MM.1S (cell line): ENCODE data around the gene HMG20A.

Source experiments
- CTCF ChIP-seq: fragments of 300-600 bp; sonication (generic); IDR thresholded peaks from 2 replicates; pipeline ENCODE4 v1.5.1; 2016; ENCODE audit warnings: antibody characterized with exemption, low read length, mixed read lengths
- EZH2 ChIP-seq: fragments of 300-600 bp; sonication (generic); optimal IDR thresholded peaks from 2 replicates; pipeline ENCODE3; 2017; ENCODE audit warnings: low read depth, mild to moderate bottlenecking, antibody characterized with exemption, low read length, mixed read lengths
- EZH2phosphoT487 ChIP-seq: fragments of 300-600 bp; sonication (generic); IDR thresholded peaks from 2 replicates; pipeline ENCODE4 v1.6.1; 2018; ENCODE audit warnings: antibody characterized with exemption, low read length

GRCh38 chr15:77484994-77485393, 64.3 kb downstream of the HMG20A start:
- TF ChIP-seq CTCF (no peak), EZH2 (no peak), EZH2phosphoT487 (no peak)
